ELR (cell line): ENCODE results near the gene PGPEP1.
A peak's percentile ranks its signal among the peaks of the same experiment; 100 is the strongest.
"Not testable (repeated sequence)": the region's sequence is repeated elsewhere in the genome, so short reads cannot be mapped to it uniquely, and the experiment has no call there.

ENCODE experiments used
- DNase-seq: peaks from one replicate; pipeline ENCODE4 v3.0.0-alpha.2; 2015; ENCODE audit warnings: low read depth

PGPEP1 gene

GRCh38 chr19:18308051-18308947, 32.1 kb upstream of the PGPEP1 start:
- no peak for DNase-seq

- DNase-seq = no peak
Measured at GRCh38 chr19:18308948-18309325, 31.5 kb upstream of the PGPEP1 start.

GRCh38 chr19:18309525-18310064, 30.8 kb upstream of the PGPEP1 start:
- DNase-seq = no peak

GRCh38 chr19:18310118-18310909, 30.1 kb upstream of the PGPEP1 start:
- DNase-seq = no peak

GRCh38 chr19:18310966-18311365, 29.4 kb upstream of the PGPEP1 start:
- DNase-seq = no peak

- no peak for DNase-seq
Measured at GRCh38 chr19:18311502-18312091, 28.8 kb upstream of the PGPEP1 start.

- no peak for DNase-seq
Measured at GRCh38 chr19:18312092-18312534, 28.3 kb upstream of the PGPEP1 start.

GRCh38 chr19:18313398-18313797, 27.0 kb upstream of the PGPEP1 start:
- DNase-seq = no peak

- DNase-seq = no peak
Measured at GRCh38 chr19:18317961-18318800, 22.2 kb upstream of the PGPEP1 start.

GRCh38 chr19:18319591-18320135, 20.7 kb upstream of the PGPEP1 start:
- no peak for DNase-seq

- no peak for DNase-seq
Measured at GRCh38 chr19:18320865-18321733, 19.3 kb upstream of the PGPEP1 start.

- DNase-seq = no peak
Measured at GRCh38 chr19:18321734-18322102, 18.7 kb upstream of the PGPEP1 start.

GRCh38 chr19:18322318-18322758, 18.1 kb upstream of the PGPEP1 start:
- DNase-seq = peak; percentile 78

GRCh38 chr19:18322759-18323460, 17.5 kb upstream of the PGPEP1 start, which contains the start of gene LSM4:
Gene LSM4, minus strand, starts transcription at chr19:18323076. Its CDS starts 56 bp downstream, at chr19:18323020.
- peak; percentile 99 for DNase-seq

GRCh38 chr19:18324373-18324731, 16.0 kb upstream of the PGPEP1 start:
- not testable (repeated sequence) for DNase-seq

- DNase-seq = no peak
Measured at GRCh38 chr19:18326772-18327171, 13.6 kb upstream of the PGPEP1 start.

GRCh38 chr19:18328340-18329034, 11.9 kb upstream of the PGPEP1 start:
- peak; percentile 98 for DNase-seq

GRCh38 chr19:18329035-18329376, 11.4 kb upstream of the PGPEP1 start:
- DNase-seq = no peak

GRCh38 chr19:18330868-18331267, 9.5 kb upstream of the PGPEP1 start:
- DNase-seq = no peak
